Left lung (tissue), 10 donors: ENCODE data around the gene SERPINB2. TPM values are rescaled to one million over a fixed set of nuclear protein-coding genes. Genes with fewer than 3 reads are reported as not detected.

Source experiments
- ATAC-seq: fragments of 200-7000 bp; cut with Tn5 transposase; one replicate; pipeline ENCODE4 v1.9.1; 2020; ENCODE audit warnings: moderate library complexity
- DNase-seq, 4 donors: peaks; one replicate each; pipeline ENCODE4 v3.0.0-alpha.2; 2013 to 2020
- H3K27ac ChIP-seq, 2 donors: fragments of 200-600 bp; sonication (generic) in 1 of 2; one replicate each; pipeline versions ENCODE4 v1.5.0 to v1.8.0; 2020 to 2021
- H3K27me3 ChIP-seq, 2 donors: fragments of 200-600 bp; sonication (generic) in 1 of 2; one replicate each; pipeline versions ENCODE4 v1.5.0 to v1.8.0; 2020 to 2021
- H3K36me3 ChIP-seq, 2 donors: fragments of 200-600 bp; sonication (generic) in 1 of 2; one replicate each; pipeline versions ENCODE4 v1.5.0 to v1.8.0; 2020 to 2021
- H3K4me1 ChIP-seq, 2 donors: fragments of 200-600 bp; one replicate each; pipeline ENCODE4 v1.8.0; 2021
- H3K4me3 ChIP-seq, 2 donors: fragments of 200-600 bp; sonication (generic) in 1 of 2; one replicate each; pipeline versions ENCODE4 v1.5.0 to v1.8.0; 2020 to 2021; ENCODE audit warnings: mild to moderate bottlenecking in 1 of 2
- H3K9me3 ChIP-seq, 2 donors: fragments of 200-600 bp; sonication (generic) in 1 of 2; one replicate each; pipeline versions ENCODE4 v1.5.0 to v1.8.0; 2020 to 2021
- intact Hi-C, 2 donors: fragments of 100-400 bp; cut with DNase I; formaldehyde crosslinking; loops; one replicate each; pipeline versions ENCODE4 v1.11.2 to v1.14.2; 2022
- polyA plus RNA-seq, 6 donors: library from polyadenylated mRNA; unstranded; fragments of 120-200 nt; gene quantifications; one replicate each; pipeline ENCODE4 v1.2.1, GENCODE V29; 2013; ENCODE audit not compliant: insufficient read length in 6 of 6
- total RNA-seq, 2 donors: library from RNA; stranded (reverse); fragmentation: NEBNext Ultra II Directional; extraction: Animal tissue kit (Norgen Biotek cat#: 25700); gene quantifications; one replicate each; pipeline ENCODE4 v1.2.1, GENCODE V29; 2021
- TF ChIP-seq, protein P1 (sequence below), 2 donors: fragments of 200-600 bp; sonication (generic) in 1 of 2; IDR thresholded peaks; one replicate each; pipeline versions ENCODE4 v1.5.0 to v1.8.0; 2021; ENCODE audit warnings: antibody characterized with exemption in 2 of 2
- donor health status: DM: no; HTN: yes; CAD: no.
- donor health status: DM: no; HTN: no; CAD: no.

The SERPINB2 gene
- total and polyA plus RNA-seq, 8 donors, result 0.13 to 3.5 (median 0.40) TPM; not detected in 1

DNA sequence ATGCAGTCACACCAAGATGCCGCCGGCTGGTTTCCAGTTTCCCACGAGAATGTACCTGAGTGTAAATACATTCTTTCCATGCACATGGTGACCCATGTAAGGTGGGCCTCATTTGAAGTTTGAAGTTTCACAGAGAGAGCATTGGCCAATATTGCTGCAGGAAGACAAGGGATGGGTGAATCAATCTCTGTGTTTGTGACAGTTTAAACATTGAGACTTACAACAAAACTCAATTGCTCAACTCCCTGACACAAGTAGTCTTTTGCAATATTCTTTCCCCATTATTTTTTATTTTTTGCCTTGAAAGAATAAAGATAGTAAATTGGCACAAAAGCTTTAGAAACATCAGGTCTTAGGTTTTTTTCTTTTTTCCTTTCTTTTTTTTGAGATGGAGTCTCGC is 5.1 kb downstream of the SERPINB2 start:
- Histone ChIP-seq H3K4me1 (peaks cover 0 to 72% of the 10 kb centered on the region in 2 donors), H3K36me3 (no peaks in the 10 kb centered on the region), H3K4me3 (no peak overlapping the region), H3K27ac (peak overlapping the region in 1 of 2 donors; percentile 57), H3K27me3 (no peaks in the 10 kb centered on the region), H3K9me3 (no peaks in the 10 kb centered on the region)
- intact Hi-C loops, result no loop called here
- ATAC-seq (no peak), DNase-seq (peak in 1 of 4 donors; percentile 41)
- TF ChIP-seq, protein P1, sequence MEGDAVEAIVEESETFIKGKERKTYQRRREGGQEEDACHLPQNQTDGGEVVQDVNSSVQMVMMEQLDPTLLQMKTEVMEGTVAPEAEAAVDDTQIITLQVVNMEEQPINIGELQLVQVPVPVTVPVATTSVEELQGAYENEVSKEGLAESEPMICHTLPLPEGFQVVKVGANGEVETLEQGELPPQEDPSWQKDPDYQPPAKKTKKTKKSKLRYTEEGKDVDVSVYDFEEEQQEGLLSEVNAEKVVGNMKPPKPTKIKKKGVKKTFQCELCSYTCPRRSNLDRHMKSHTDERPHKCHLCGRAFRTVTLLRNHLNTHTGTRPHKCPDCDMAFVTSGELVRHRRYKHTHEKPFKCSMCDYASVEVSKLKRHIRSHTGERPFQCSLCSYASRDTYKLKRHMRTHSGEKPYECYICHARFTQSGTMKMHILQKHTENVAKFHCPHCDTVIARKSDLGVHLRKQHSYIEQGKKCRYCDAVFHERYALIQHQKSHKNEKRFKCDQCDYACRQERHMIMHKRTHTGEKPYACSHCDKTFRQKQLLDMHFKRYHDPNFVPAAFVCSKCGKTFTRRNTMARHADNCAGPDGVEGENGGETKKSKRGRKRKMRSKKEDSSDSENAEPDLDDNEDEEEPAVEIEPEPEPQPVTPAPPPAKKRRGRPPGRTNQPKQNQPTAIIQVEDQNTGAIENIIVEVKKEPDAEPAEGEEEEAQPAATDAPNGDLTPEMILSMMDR (IDR thresholded peaks at IDR 0.05), result no peak

DNA sequence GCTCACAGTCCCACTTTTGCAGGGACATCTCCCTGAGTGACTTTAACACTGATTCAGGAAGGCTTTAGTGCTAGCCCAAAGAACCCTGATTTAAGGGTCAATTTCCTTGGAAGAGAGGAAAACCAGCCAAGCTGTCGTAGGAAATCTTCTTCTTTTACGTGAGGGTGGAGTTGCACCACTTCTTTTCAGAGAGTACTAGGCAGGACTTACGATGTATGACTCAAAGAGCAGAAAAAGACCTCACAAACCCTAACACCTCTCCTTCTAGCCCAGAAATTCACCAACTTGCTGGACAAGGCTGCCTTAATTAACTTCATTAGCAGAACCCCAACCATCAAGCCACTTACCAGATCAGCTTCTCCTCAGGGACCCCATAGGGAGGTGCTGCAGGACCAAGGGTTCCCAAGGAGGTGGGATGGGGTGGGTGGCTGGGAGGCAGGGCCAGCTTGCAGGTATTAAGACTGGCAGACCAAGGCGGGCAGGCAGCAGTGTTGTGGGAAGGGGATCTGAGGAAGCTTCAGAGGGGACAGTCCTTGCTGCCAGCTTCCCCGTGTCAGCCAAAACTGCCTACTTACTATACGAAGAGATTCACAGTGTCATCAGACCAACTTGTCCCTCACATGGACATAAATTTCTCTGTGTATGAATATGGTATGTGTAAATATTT is 6.7 kb downstream of the SERPINB2 start:
- H3K4me1 ChIP-seq, result peaks cover 0 to 60% of the 10 kb centered on the region in 2 donors
- no peaks in the 10 kb centered on the region for H3K27me3 ChIP-seq
- DNase-seq, result peak in 1 of 4 donors; percentile 77
- ATAC-seq, result no peak
- no peaks in the 10 kb centered on the region for H3K36me3 ChIP-seq
- no peak overlapping the region for H3K4me3 ChIP-seq
- no peaks in the 10 kb centered on the region for H3K9me3 ChIP-seq
- intact Hi-C loops, result no loop called here
- TF ChIP-seq, protein P1 (IDR thresholded peaks at IDR 0.05), result no peak
- peak overlapping the region in 1 of 2 donors; percentile 50 for H3K27ac ChIP-seq

DNA sequence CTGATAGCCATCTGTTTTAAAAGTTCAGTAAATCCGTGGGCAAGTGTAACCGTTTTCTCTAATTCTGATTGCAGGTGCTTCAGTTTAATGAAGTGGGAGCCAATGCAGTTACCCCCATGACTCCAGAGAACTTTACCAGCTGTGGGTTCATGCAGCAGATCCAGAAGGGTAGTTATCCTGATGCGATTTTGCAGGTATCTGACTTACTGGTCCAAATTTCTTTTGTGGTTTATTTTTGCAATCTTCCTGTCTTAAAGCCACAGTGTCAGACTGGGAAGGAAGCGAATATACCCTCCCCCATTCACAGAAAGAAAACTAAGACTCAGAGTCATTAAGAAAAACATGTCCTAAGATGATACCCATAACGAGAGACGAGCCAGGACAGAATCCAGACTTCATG is 7.7 kb downstream of the SERPINB2 start:
- Histone ChIP-seq H3K27ac (peak overlapping the region in 1 of 2 donors; percentile 50), H3K27me3 (no peaks in the 10 kb centered on the region), H3K4me3 (no peak overlapping the region), H3K9me3 (no peaks in the 10 kb centered on the region), H3K4me1 (peaks cover 0 to 50% of the 10 kb centered on the region in 2 donors), H3K36me3 (no peaks in the 10 kb centered on the region)
- intact Hi-C loops, result no loop called here
- DNase-seq (no peak), ATAC-seq (no peak)
- TF ChIP-seq, protein P1 (IDR thresholded peaks at IDR 0.05), result no peak

DNA sequence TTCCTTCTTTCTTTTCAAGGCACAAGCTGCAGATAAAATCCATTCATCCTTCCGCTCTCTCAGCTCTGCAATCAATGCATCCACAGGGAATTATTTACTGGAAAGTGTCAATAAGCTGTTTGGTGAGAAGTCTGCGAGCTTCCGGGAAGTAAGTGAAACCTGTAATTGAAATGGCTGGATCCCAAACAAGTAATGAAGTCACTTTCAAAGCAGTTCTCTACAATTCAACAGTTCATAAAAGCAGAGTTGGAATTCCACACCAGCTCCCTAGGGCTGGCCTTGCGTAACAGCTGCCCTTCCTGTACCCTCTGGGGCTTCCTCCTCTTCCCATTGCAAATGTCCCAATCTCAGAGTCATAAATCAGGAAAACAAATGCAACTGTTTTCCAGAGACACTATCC is 9.6 kb downstream of the SERPINB2 start:
- H3K9me3 ChIP-seq, result no peaks in the 10 kb centered on the region
- H3K36me3 ChIP-seq, result no peaks in the 10 kb centered on the region
- H3K27ac ChIP-seq, result no peak overlapping the region
- intact Hi-C loops, result no loop called here
- ATAC-seq (no peak), DNase-seq (no peak)
- TF ChIP-seq, protein P1 (IDR thresholded peaks at IDR 0.05), result no peak
- H3K4me3 ChIP-seq, result no peak overlapping the region
- H3K4me1 ChIP-seq, result peaks cover 0 to 35% of the 10 kb centered on the region in 2 donors
- no peaks in the 10 kb centered on the region for H3K27me3 ChIP-seq

DNA sequence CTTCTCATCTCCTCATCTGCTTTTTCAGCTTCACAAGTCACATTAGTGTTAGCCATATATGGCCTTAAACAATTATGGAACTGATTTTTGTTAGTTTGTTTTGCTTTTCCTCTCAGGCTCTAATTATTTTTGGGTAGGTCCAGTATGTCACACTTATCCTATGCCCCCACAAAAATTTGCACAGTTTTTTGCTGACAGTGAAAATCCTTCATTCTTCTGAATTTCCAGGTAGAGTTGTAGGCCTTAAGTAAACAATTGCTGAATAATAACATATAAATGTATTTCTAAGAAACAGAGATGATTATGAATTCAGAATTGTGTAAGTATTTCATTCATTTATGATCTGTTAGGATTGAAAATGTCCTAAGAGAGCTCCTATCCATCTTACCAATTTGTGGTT is 11.7 kb downstream of the SERPINB2 start:
- Histone ChIP-seq H3K27ac (no peak overlapping the region), H3K36me3 (no peaks in the 10 kb centered on the region), H3K4me1 (peaks cover 0 to 16% of the 10 kb centered on the region in 2 donors), H3K27me3 (no peaks in the 10 kb centered on the region), H3K9me3 (no peaks in the 10 kb centered on the region), H3K4me3 (no peak overlapping the region)
- DNase-seq (no peak), ATAC-seq (no peak)
- TF ChIP-seq, protein P1 (IDR thresholded peaks at IDR 0.05), result no peak
- intact Hi-C loops, result no loop called here
